GM21723 (cell line): Measurements from ENCODE around the gene MEGF6.
"Not testable (repeated sequence)": the region's sequence is repeated elsewhere in the genome, so short reads cannot be mapped to it uniquely, and the experiment has no call there.

ENCODE experiments used
- ATAC-seq: cut with Tn5 transposase; IDR thresholded peaks from one replicate; pipeline ENCODE4 v1.9.1; 2021; ENCODE audit warnings: mild to moderate bottlenecking, moderate library complexity; ENCODE audit not compliant: unreplicated experiment

Gene MEGF6

DNA sequence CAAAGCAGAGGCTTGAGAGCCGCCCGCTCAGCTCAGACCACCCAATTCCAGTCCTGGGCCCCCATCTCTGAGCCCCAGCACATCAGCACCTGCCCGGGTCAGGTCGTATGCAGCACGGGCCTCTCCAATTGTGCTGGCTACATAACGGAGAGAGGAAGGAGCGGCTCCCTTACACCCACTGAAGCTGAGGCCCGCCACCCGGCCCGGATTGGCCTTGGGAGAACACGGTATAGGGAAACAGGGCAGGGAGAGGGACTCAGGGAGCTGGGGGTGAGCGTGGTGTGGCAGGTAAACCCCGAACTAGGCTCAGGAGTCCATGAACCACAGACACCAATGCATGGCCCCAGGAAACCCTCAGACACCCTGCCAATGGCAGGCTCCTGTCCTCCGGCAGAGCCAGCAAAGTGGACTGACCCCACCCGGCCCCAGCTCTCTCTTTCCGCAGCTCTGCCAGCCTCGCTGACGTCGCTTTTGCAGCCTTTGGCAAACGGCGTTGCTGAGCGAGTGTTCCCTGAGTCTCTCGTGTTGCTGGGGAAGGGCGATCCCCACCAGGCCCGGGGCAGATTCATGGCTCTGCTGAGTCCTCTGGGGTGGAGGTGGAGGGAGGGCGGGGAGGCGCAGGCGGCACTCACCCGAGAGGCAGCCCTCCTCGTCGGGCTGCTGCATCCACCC, 16.5 kb downstream of the MEGF6 start:
- ATAC-seq, result no peak

DNA sequence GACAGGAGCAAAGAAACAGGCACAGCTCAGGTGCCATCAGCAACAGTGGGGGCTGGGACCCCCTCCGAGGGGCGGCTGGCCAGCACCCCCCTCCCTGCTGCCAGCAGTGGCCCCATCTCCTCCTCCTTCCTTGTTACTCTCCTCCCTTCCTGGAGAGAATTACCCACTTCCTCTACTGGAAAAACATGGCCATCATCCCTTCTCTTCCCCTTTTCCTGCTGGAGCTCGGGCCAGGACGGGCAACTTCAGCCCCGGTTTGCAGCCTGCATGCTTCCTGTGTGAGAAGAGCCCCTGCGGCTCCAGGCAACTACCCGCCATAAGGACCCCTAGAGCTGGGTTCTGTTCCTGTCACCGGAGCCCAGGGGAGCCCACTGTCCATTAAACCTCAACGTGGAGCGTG, 17.6 kb downstream of the MEGF6 start:
- ATAC-seq, result no peak

DNA sequence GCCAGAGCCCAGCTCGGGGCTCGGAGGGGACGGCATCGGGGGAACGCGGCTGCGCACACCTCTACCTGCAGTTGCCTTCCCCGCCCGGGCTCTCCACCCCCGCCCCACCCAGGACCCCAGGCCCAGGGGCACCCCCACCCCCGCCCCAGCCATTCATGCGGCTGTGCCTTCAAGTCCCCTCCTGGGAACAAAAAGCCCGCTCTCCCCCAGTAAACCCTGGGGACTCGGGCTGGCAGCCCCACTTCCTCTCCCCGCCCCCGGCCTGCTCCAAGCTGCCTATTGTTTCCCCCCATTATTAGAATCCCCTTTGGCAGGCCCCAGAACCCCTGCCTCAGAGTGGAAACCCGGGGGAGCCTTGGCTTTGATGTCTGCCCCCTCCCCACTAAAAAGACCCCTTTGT, 18.0 kb downstream of the MEGF6 start:
- ATAC-seq, result no peak

DNA sequence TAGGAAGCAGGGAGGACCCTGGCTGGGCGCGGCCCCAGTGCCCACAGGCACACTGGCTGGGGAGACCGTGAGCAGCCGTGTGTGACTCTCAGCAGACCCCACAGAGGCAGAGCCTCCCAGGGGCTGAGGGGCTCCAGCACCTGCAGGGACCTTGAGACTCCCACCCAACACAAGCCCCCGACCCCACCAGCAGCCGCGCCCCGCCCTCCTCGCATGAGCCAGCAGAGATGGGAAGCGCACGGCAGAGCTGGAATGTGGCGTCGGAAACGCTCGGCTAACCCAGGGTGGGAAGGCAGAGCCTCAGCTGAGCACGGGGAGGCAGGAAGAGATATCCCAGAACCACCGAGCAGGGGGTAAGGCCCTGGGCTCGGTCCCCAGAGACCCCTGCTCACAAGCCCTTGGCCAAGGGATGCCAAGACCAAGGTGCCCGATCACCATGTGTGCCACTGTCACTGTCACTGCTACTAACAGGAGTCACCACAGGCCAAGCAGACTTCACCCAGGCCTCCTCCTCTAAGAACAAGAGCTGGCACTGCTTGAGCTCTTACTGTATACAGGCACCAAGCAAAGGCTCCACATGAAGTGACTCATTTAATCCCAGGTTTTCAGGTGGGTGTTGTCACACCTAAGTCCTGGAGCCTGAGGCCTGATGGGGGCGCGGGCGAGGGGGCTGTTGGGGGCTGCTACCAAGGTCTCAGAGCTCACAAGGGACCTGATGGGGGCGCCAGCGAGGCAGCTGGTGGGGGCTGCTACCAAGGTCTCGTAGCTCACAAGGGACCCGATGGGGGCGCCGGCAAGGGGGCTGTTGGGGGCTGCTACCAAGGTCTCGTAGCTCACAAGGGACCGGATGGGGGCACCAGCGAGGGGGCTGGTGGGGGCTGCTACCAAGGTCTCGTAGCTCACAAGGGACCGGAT, 20.1 kb downstream of the MEGF6 start:
- ATAC-seq, result no peak

DNA sequence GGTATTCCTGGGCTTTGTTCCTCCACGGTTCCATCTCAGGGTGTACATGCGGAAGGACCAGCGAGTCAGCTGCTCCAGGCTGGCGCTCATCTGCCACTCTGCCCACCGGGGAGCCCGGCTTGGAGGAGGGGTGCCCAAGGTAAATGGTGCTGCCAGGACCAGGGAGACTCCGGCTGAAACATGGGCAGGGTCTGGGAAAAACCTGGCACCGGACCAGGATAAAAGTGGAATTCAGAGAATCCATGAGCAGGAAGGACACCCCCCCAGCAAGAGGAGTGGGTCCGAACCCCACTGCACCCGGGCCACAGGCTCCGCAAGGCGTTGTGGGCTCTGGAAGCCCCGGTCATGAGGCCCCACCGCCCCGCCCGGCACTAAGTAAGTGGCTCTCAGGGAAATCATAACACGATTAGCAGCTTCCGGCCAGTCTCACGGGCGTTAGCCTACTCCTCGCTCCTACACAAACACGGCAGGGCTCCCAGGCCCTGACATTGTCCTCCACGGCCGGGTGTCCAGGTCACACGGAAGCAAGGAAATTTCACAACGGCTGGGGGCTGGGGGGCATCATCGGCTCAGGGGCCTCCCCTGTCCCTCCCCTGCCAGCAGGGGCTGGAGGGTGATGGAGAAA, 21.1 kb downstream of the MEGF6 start:
- no peak for ATAC-seq

DNA sequence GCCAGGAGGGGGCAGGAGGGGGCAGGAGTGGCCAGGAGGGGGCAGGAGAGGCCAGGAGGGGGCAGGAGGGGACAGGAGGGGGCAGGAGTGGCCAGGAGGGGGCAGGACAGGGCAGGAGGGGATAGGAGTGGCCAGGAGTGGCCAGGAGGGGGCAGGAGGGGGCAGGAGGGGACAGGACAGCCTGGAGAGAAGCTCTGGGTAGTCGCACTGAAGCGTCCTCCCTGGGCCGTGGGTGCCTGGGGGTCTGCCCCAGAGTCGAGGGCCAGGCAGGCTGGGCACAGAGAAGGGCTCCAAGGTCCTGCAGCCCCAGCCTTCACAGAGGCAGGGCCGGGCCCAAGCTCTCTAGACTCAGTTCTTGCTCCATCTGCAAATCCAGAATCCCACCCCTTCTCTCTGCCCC, 22.9 kb downstream of the MEGF6 start:
- ATAC-seq, result no peak

DNA sequence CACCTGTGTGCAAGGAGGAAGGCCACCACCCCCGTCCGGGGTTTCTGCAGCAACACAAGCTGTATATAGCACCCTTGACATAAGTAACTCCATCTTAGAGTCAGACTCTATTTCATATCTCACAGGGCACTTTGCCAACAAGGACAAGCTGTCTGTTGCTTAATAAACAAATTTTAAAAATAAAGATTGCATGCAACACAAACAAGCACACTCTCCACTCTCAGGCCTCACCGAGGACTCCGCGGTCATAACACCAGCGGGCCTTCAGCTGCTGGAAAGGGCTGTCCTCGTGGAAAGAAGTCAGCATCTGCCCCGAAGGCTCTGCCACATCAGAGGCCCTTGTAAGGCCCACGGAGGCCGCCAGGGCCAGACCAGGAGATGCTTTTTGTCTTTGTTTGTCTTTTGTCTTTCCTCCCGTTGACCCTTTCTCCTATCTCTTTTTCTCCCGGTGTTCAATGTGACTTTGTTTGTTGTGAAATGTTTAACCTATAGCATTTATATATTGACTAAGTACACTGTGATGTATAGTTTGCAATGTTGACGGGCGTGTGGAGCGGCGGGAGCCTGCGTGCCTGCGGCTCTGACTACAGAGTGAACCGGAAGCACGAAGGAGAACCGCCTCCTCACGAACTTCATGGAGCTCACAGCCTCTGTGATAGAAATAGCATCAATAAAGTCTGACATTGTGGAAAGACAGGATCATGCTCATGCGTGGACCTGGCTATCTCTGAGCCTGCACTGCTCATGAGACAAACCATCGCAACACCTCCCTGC, 24.1 kb downstream of the MEGF6 start:
- no peak for ATAC-seq

DNA sequence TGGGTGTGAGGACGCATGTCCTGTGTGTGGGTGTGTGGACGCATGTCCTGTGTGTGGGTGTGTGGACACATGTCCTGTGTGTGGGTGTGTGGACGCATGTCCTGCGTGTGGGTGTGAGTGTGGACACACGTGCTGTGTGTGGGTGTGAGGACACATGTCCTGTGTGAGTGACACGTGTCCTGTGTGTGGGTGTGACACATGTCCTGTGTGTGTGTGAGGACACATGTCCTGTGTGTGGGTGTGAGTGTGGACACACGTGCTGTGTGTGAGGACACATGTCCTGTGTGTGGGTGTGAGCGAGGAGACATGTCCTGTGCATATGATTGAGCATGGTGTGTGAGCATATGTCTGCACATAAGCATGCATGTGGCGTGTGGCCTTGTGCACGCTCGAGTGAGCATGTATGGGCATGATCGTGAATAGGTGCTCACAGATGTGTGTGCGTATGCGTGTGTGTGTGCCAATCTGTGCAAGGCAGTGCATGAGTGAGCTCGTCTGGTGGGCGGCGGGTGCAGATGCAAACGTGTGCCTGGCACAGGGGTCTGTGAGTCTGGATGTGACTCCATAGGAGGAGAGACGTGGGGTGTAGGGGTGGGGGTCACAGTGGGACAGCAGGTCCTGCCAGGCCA, 25.3 kb downstream of the MEGF6 start:
- no peak for ATAC-seq

DNA sequence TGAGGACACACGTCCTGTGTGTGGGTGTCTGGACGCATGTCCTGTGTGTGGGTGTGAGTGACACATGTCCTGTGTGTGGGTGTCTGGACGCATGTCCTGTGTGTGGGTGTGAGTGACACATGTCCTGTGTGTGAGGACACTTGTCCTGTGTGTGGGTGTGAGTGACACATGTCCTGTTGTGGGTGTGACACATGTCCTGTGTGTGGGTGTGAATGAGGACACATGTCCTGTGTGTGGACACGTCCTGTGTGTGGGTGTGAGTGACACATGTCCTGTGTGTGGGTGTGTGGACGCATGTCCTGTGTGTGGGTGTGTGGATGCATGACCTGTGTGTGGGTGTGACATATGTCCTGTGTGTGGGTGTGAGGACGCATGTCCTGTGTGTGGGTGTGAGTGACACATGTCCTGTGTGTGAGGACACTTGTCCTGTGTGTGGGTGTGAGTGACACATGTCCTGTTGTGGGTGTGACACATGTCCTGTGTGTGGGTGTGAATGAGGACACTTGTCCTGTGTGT, 25.9 kb downstream of the MEGF6 start:
- ATAC-seq, result not testable (repeated sequence)

DNA sequence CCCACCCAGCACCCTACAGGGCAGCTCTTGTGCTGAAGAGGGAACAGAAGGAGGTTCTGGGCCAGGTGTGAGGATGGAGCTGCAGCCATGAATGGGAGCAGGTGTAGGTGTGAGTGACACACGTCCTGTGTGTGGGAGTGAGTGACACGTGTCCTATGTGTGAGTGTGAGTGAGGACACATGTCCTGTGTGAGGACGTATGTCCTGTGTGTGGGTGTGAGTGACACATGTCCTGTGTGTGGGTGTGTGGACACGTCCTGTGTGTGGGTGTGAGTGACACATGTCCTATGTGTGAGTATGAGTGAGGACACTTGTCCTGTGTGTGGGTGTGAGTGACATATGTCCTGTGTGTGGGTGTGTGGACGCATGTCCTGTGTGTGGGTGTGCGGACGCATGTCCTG, 26.4 kb downstream of the MEGF6 start:
- no peak for ATAC-seq

DNA sequence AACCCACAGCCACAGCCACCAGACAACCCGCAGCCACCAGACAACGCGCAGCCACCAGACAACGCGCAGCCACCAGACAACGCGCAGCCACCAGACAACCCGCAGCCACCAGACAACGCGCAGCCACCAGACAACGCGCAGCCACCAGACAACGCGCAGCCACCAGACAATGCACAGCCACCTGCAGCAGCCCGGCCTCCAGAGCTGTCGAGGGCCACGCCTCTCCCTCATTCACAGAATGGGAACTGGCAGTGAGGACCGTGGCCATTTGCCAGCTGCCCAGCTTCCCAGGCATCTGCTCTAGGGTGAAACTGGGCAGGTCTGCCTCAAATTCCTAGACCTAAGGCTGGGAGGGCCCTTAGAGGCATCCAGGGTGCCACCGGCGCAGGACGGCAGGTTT, 27.6 kb downstream of the MEGF6 start:
- not testable (repeated sequence) for ATAC-seq

DNA sequence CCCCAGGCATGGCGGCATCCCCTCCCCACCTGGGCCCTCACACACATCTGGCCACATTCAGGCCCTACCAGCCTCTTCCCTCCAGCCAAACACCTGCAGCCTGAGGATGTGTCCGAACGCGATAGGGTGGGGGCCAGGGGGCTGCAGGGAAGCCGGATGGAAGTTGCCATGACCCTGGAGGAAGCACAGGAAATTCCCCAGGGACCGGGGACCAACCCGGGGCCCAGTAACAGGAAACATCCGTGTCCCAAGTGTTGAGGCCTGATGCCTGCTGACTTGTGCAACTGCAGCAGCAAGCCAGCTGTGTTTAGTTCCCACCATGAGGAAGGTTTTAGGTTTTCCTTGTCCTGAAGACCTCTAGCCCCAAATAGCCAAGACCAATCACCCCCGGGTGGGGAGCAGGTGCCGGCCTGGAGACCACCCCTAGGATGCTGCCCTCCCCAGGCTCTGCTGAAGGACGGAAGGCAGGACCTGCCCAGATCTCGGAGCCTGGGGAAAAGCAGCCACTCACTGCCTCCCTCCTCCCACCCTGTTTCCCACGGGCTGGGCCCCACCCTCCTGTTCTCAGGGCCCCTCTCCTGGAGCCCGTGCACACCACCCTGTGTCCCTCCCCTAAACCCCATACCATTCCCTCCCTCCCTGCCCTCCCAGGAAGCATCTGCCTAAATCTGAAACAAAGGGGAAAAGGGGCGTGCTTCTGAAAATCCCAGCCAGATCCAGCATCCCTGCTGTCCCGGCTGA, 29.8 kb downstream of the MEGF6 start:
- no peak for ATAC-seq

DNA sequence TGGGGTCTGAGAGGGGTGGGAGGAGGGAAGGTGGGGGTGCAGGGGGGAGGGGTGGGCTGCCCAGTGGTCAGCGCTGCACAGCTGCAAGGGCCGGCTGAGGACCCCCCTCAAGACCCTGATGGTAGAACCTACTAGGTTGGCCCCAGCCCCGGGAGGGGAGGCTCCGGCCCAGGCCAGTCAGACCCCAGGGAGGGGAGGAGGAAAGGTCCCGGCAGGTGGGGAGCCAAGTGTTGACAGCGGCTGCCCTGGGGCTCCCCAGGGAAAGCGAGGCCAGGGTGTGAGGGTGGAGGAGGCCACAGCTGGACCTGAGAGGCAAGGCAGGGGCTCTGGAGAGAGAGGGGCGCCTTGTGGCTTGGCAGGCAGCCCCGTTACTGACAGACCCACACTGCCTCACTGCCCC, 31.1 kb downstream of the MEGF6 start:
- ATAC-seq, result no peak

DNA sequence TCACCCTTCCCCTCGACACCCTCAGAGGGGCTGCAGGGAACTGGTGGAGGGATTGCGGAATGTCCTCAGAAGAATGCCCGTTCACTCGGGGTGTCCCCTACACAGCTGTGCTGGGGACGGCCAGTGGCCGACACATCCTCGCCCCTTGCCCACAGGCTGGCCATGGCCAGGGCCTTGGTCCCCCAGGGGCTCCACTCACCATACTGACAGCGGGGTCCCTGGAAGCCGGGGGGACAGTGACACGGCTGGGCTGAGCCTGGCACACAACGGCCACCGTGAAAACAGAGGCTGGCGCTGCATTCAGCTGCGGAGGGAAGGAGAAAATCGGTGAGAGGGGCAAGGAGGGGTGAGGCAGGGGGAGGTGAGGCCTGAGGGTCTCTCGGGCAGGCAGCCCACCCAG, 31.7 kb downstream of the MEGF6 start:
- no peak for ATAC-seq

DNA sequence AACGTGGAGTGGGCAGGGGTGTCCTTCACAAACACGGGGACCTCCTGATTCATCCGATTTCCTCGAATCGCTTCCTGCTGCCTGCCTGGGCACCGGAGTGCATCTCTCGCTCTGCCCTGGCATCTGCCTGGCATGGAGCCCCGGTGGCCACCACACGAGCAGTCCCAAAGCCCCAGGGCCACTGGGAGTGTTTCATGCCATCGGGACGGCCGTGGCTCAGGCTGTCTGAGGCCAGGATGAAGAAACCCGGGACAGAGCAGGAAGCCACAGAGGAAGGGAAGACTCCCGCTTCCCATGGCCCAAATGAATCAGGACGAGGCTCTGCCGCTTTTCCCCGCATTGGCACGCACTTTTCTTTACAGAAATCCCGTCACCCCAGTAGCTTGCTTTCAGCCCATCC, 32.4 kb downstream of the MEGF6 start:
- ATAC-seq, result no peak

DNA sequence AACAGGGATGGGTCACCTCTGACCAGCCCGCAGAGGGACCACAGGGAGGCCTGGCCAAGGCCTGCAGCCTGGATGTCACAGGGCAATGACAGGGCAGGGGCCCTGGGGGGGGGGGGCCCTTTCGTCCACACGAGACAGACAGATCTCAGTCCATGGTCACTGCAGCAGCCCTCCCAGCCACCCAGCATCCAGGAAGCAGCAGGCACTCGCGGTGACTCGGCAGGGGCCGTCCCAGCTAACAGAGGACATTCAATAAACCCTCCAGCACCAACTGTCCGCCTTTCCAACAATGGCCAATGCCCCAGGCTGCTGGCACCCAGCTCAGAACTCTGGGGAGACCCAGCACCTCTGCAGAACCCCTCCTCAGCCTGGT, 32.9 kb downstream of the MEGF6 start:
- no peak for ATAC-seq

DNA sequence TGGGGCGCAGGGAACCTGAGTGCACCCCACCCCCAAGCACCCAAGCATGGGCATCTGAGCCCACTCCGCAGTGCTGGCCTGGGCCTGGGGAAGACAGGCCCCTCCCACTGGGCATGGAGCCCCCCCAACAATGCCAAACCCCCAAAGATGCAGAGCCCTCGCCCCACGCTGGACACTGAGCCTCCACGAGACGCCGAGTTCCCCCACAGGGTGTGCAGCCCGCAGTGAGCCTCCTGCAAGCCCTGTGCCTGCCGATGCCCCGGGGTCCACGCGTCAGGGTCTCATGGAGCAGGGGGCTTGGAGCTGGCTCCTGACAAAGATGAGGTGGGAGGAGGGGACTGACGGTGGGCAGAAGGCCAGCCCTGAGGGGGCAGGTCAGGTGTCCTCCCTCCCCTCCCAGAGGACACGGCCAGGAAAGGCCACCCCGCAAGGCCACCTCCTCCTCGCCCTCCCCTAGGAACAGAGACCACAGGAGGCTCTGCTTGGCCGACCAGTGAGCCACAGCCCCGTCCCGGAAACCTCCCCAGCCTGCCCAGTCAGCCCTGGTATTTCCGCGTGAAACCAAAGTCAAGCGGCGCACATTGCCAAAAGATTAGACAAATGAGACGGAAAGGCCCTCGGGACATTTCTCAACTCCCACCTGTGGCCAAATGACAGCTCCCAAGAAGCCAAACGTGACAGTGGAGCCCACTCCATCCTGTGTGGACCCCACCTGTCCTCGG, 33.4 kb downstream of the MEGF6 start:
- ATAC-seq, result no peak

DNA sequence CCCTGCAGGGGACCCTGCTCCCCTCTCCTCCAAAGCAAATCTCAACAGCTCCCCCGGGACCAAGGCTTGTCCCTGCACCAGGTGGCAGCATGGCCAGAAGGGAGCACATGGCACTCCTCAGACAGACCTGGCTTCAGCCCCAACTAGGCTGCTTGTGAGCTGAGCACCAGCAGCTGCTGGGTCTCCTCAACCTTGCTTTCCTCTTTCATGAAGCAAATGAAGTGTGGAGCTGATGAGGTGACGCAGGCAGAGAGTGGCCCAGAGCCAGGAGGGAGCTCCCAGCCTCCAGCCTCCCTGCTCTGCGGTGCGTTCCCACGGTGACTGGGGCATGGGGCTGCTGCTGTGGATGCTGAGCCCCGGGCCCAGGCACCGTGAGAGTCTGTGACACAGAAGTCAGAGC, 34.0 kb downstream of the MEGF6 start:
- ATAC-seq, result no peak

DNA sequence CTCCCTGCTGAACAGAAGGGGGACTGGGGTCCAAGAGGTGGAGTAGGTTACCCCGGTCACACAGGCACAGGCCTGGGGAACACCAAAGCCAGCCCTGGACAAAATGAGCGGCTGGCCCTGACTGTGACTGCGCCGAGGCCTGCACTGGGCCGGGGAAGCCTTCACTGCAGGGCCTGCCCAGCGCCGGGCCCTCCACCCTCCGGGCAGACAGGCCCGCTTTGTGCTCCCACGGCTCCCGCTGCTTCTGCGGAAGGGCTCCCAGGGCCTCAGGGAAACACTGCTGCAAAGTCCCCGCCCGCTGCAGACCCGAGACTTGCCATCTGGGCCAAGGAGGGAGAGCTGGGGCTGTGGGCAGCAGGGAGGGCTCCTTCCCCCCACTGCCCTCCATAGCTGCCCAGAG, 35.3 kb downstream of the MEGF6 start:
- no peak for ATAC-seq
